Gastrocnemius medialis (tissue), 4 donors: ENCODE results near the gene FNDC11. TPM values are rescaled to one million over a fixed set of nuclear protein-coding genes. Genes with fewer than 3 reads are reported as not detected.

Experiments
- ATAC-seq, 2 donors: fragments of 150-250 bp; one replicate each; pipeline ENCODE4 v1.9.1; 2016
- DNase-seq, 2 donors: peaks; one replicate each; pipeline ENCODE4 v3.0.0-alpha.2; 2019
- H3K27ac ChIP-seq, 4 donors: fragments of 200-600 bp; sonication (generic); 1 replicate in 1 of 4; 2 replicates in 3 of 4; pipeline ENCODE4 v1.5.1; 2016 to 2018; ENCODE audit warnings: mild to moderate bottlenecking in 2 of 4, moderate library complexity in 1 of 4
- H3K27me3 ChIP-seq, 3 donors: fragments of 200-600 bp; sonication (generic) in 2 of 3; 1 replicate in 1 of 3; 2 replicates in 2 of 3; pipeline versions ENCODE4 v1.5.1 to v1.6.0; 2016 to 2019; ENCODE audit warnings: mild to moderate bottlenecking in 1 of 3, moderate library complexity in 1 of 3
- H3K36me3 ChIP-seq, 2 donors: fragments of 200-600 bp; sonication (generic) in 1 of 2; one replicate each; pipeline ENCODE4 v1.5.1; 2017 to 2018
- H3K4me1 ChIP-seq, 2 donors: fragments of 200-600 bp; sonication (generic) in 1 of 2; one replicate each; pipeline ENCODE4 v1.5.1; 2016 to 2017; ENCODE audit warnings: mild to moderate bottlenecking in 2 of 2
- H3K4me3 ChIP-seq, 4 donors: fragments of 200-600 bp; sonication (generic) in 3 of 4; 1 replicate in 1 of 4; 2 replicates in 3 of 4; pipeline ENCODE4 v1.5.1; 2016 to 2019; ENCODE audit warnings: mild to moderate bottlenecking in 2 of 4
- H3K9me3 ChIP-seq, 3 donors: fragments of 200-600 bp; sonication (generic) in 2 of 3; 1 replicate in 1 of 3; 2 replicates in 2 of 3; pipeline ENCODE4 v1.5.1; 2016 to 2019
- POLR2A ChIP-seq, 2 donors: fragments of 450-650 bp; IDR thresholded peaks; one replicate each; pipeline ENCODE4 v1.6.1; 2017; ENCODE audit warnings: antibody characterized with exemption in 2 of 2, mild to moderate bottlenecking in 2 of 2, moderate library complexity in 2 of 2
- in situ Hi-C, 4 donors: fragments of 200-750 bp; cut with MboI; loops; one replicate each; pipeline versions ENCODE4 v1.15.0 to v1.8.0; 2017; ENCODE audit warnings: low sequenced_read_pairs in 4 of 4
- intact Hi-C: fragments of 100-400 bp; cut with DNase I; formaldehyde crosslinking; loops from one replicate; pipeline ENCODE4 v1.15.1; 2023; ENCODE audit warnings: low total_unique reads
- total RNA-seq, 4 donors: library from RNA; depleted of rRNA; stranded (reverse); fragments of >200 nt; gene quantifications; one replicate each; pipeline versions ENCODE4 v1.1.0 to v1.2.3, GENCODE V29; 2016
- TF ChIP-seq, protein P1 (sequence below), 5 experiments: fragments of 450-650 bp in 3 of 5; fragments of 200-600 bp in 2 of 5; sonication (generic) in 2 of 5; IDR thresholded peaks in 4 of 5; conservative IDR thresholded peaks in 1 of 5; 1 replicate in 4 of 5; 2 replicates in 1 of 5; pipeline ENCODE4 v1.5.1; 2016 to 2019; ENCODE audit warnings: antibody characterized with exemption in 5 of 5, mild to moderate bottlenecking in 3 of 5, moderate library complexity in 3 of 5

The FNDC11 gene
- total RNA-seq, 4 donors from 2014 or later = 0.13 TPM; not detected in 3

DNA sequence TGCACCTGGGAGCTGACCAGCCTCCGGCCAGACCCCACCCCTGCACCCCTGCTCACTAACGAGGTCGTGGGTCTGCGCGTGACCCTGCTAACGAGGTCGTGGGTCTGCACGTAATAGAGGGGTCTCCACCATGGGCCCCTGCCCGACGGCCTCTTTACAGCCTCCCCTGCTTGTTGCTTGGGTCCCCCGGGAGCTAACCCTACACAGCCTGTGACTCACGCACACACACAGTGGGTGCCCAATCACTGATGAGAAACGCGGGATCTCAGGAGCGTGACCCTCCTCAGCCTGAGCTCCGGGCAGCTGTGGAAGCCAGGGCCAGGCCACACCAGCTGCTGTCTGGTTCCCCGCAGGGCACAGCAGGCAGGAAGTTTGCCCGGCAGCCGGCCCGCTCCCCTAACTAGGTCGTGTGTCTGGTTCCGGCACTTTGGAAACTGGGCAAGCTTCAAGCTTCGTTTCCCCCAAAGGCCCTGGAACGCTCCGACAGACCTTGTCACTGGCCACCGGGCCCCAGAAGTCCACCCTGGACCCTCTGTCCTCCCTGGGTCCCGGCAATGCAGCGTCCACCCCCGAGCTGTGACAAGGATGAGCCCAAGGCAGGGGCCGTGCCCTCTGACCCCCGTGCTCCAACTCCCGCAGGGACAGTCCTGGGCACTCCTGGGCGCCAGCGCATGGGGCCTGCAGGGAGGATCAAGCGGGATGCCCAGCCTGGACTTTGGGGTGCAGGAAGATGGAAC is 17.6 kb upstream of the FNDC11 start:
- TF ChIP-seq, protein P1, sequence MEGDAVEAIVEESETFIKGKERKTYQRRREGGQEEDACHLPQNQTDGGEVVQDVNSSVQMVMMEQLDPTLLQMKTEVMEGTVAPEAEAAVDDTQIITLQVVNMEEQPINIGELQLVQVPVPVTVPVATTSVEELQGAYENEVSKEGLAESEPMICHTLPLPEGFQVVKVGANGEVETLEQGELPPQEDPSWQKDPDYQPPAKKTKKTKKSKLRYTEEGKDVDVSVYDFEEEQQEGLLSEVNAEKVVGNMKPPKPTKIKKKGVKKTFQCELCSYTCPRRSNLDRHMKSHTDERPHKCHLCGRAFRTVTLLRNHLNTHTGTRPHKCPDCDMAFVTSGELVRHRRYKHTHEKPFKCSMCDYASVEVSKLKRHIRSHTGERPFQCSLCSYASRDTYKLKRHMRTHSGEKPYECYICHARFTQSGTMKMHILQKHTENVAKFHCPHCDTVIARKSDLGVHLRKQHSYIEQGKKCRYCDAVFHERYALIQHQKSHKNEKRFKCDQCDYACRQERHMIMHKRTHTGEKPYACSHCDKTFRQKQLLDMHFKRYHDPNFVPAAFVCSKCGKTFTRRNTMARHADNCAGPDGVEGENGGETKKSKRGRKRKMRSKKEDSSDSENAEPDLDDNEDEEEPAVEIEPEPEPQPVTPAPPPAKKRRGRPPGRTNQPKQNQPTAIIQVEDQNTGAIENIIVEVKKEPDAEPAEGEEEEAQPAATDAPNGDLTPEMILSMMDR (IDR thresholded peaks at IDR 0.05 in 4 of 5, conservative IDR thresholded peaks at IDR 0.05 in 1 of 5) = no peak
- no peak for TF ChIP-seq POLR2A (IDR thresholded peaks at IDR 0.05)
- DNase-seq = no peak
- in situ Hi-C loops = loop anchor here in 1 of 4 donors (25.0 kb wide), 1 partner anchor 101 kb away; the partner anchor contains the start of gene GMEB2
- H3K4me1 ChIP-seq = peaks cover 0 to 4% of the 10 kb centered on the region in 2 donors
- H3K36me3 ChIP-seq = no peaks in the 10 kb centered on the region
- H3K9me3 ChIP-seq = no peaks in the 10 kb centered on the region
- no peak for ATAC-seq
- H3K27ac ChIP-seq = no peak overlapping the region
- intact Hi-C loops = loop anchor here (5.0 kb wide), 1 partner anchor 76 kb away; no protein-coding TSS in a partner anchor
- H3K27me3 ChIP-seq = peaks cover 28 to 43% (median 39%) of the 10 kb centered on the region in 3 donors
- no peak overlapping the region for H3K4me3 ChIP-seq

DNA sequence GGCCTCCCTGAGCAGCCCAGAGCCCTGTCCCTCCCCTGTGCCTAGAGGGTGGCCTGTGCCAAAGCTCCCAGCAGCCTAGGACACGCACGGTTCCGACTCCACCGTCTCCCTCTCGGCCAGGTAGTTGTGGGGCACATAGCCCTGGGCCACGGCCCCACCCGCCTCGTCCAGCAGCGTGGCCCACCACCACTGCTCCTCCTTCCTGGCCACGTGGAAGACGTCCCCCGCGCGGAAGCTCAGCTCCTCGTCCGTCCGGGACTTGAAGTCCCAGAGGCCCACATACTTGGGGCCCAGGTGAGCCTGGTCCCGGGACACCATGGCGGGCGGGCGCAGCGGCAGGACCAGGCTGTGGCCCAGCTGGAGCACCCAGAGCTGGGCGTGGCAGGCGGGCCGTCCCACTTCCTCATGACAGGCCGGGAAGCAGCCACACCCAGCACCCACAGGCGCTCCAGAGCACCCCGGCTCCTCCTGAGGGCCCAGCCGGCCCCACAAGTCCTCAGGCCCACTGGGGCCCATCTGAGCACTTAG is 16.9 kb upstream of the FNDC11 start, which contains the start of gene PTK6:
Gene PTK6, minus strand, starts transcription at position 380 of the 528 bp plus-strand sequence. Its CDS starts 62 bp downstream, at position 318.
- peaks cover 0 to 4% of the 10 kb centered on the region in 2 donors for H3K4me1 ChIP-seq
- DNase-seq = no peak
- no peak for TF ChIP-seq POLR2A (IDR thresholded peaks at IDR 0.05)
- TF ChIP-seq, protein P1 (IDR thresholded peaks at IDR 0.05 in 4 of 5, conservative IDR thresholded peaks at IDR 0.05 in 1 of 5) = no peak
- H3K4me3 ChIP-seq = peak within 1 kb of the TSS in 3 of 4 donors; percentile 9 to 40 (median 17)
- in situ Hi-C loops (loop anchor here in 1 of 4 donors (25.0 kb wide), 1 partner anchor 100 kb away; the partner anchor contains the start of gene GMEB2), intact Hi-C loops (loop anchor here (5.0 kb wide), 1 partner anchor 75 kb away; no protein-coding TSS in a partner anchor)
- no peaks in the 10 kb centered on the region for H3K36me3 ChIP-seq
- H3K9me3 ChIP-seq = no peaks in the 10 kb centered on the region
- H3K27me3 ChIP-seq = peaks cover 28 to 39% (median 37%) of the 10 kb centered on the region in 3 donors
- H3K27ac ChIP-seq = peak within 1 kb of the TSS in 1 of 4 donors; percentile 23
- no peak for ATAC-seq

DNA sequence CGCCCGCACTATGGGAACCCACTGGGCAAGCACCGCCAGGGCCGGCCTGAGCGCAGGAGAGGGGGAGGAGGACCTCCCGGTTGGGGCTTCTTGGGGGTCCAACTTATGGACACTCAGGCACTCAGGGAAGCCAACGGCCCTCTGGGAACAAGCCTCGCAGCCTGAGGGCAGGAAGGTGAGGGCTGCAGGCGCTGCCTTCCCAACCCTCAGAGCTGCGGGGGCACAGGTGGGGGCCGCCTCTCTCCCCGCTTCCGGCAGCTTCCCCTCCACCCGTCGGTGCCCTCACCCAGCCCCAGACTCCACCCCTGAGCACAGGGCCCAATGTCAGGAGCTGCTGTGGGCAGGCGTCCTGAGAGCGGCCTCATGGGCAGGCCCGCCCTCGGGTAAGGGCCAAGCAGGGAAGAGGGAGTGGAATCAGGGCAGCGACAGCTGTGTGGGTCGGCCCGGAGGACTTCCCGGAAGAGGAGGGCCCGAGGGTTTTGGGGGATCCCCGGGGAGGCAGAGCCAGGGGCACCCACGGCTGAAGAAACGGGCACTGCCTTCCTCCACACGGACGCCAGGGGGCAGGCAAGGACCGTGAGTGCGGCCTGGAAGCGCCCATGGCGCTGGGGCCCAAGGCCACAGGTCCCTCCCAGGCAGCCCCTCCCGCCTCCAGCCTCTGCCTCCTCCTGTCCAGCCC is 16.3 kb upstream of the FNDC11 start:
- peak; percentile 81 to 88 for ATAC-seq
- peak; percentile 54 to 68 for DNase-seq
- Histone ChIP-seq H3K27ac (peak overlapping the region in 1 of 4 donors; percentile 23), H3K27me3 (peaks cover 28 to 38% (median 33%) of the 10 kb centered on the region in 3 donors), H3K4me3 (peak overlapping the region in 3 of 4 donors; percentile 9 to 40 (median 17)), H3K4me1 (peaks cover 0 to 4% of the 10 kb centered on the region in 2 donors), H3K36me3 (no peaks in the 10 kb centered on the region), H3K9me3 (no peaks in the 10 kb centered on the region)
- intact Hi-C loops = loop anchor here (1.0 to 5.0 kb wide), 3 partner anchors 75 to 437 kb away; no protein-coding TSS in a partner anchor
- in situ Hi-C loops = loop anchor here in 1 of 4 donors (25.0 kb wide), 1 partner anchor 100 kb away; the partner anchor contains the start of gene GMEB2
- TF ChIP-seq, protein P1 (IDR thresholded peaks at IDR 0.05 in 4 of 5, conservative IDR thresholded peaks at IDR 0.05 in 1 of 5) = peak; percentile 88 to 98 (median 96)
- peak in 1 of 2 donors; percentile 6 for TF ChIP-seq POLR2A (IDR thresholded peaks at IDR 0.05)
